Endothelial cell (in vitro differentiated cells): Measurements from ENCODE around the gene HBS1L. TPM values are rescaled to one million over a fixed set of nuclear protein-coding genes. Genes with fewer than 3 reads are reported as not detected.

Source experiments
- DNase-seq: peaks from one replicate; pipeline ENCODE4 v3.0.0; 2021; ENCODE audit warnings: low spot score
- H3K27ac Mint-ChIP-seq: one replicate; pipeline ENCODE4 v1.8.0; 2021; ENCODE audit warnings: mixed read lengths, inconsistent platforms; ENCODE audit not compliant: unreplicated experiment
- H3K27me3 Mint-ChIP-seq: one replicate; pipeline ENCODE4 v1.8.0; 2021; ENCODE audit warnings: mild to moderate bottlenecking, moderate library complexity, mixed read lengths, inconsistent platforms; ENCODE audit not compliant: unreplicated experiment
- H3K36me3 Mint-ChIP-seq: one replicate; pipeline ENCODE4 v1.8.0; 2021; ENCODE audit warnings: mild to moderate bottlenecking, low read depth, mixed read lengths, inconsistent platforms; ENCODE audit not compliant: unreplicated experiment
- H3K4me1 Mint-ChIP-seq: one replicate; pipeline ENCODE4 v1.8.0; 2021; ENCODE audit warnings: mild to moderate bottlenecking, mixed read lengths, inconsistent platforms; ENCODE audit not compliant: unreplicated experiment
- H3K4me3 Mint-ChIP-seq: one replicate; pipeline ENCODE4 v1.8.0; 2021; ENCODE audit warnings: mild to moderate bottlenecking, mixed read lengths, inconsistent platforms; ENCODE audit not compliant: unreplicated experiment
- H3K9me3 Mint-ChIP-seq: one replicate; pipeline ENCODE4 v1.8.0; 2021; ENCODE audit warnings: mixed read lengths, inconsistent platforms; ENCODE audit not compliant: unreplicated experiment
- CTCF ChIP-seq: fragments of 200-600 bp; sonication (generic); IDR thresholded peaks from one replicate; pipeline ENCODE4 v1.5.0; 2021; ENCODE audit warnings: antibody characterized with exemption; ENCODE audit not compliant: unreplicated experiment
- total RNA-seq: library from RNA; stranded (reverse); fragmentation: NEBNext Ultra II Directional; extraction: Animal tissue kit (Norgen Biotek cat#: 25700); gene quantifications from one replicate; pipeline ENCODE4 v1.2.1, GENCODE V29; 2021; ENCODE audit not compliant: unreplicated experiment

HBS1L gene
- total RNA-seq, 1 donor from 2014 or later, result 93.3 TPM

DNA sequence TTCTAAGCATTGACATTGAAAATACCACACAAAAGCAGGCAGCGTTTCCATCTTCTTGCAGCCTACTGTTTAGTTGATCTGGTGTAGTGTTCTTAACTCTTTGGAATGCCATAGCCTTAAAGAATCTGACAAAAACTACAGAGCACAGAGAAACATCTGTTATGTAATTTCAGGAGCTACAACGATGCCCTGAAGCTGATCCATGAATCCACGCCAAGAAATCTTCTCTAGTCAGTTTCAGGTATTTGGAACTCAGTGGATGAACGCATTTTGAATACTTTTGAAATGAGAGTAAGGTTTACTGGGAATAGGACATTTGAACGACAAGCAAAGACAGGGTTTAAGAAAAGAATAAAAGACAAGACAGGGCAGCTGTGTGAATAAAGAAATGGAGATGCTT, 122.5 kb downstream of the HBS1L start:
- H3K9me3 Mint-ChIP-seq, result no peaks in the 10 kb centered on the region
- no peaks in the 10 kb centered on the region for H3K27me3 Mint-ChIP-seq
- no peak overlapping the region for H3K27ac Mint-ChIP-seq
- H3K4me3 Mint-ChIP-seq, result no peak overlapping the region
- H3K36me3 Mint-ChIP-seq, result peaks cover 4% of the 10 kb centered on the region
- DNase-seq, result no peak
- H3K4me1 Mint-ChIP-seq, result peaks cover 3% of the 10 kb centered on the region
- no peak for TF ChIP-seq CTCF

GRCh38 chr6:134930463-134930862, 124.2 kb downstream of the HBS1L start:
- H3K27me3 Mint-ChIP-seq, result no peaks in the 10 kb centered on the region
- peaks cover 8% of the 10 kb centered on the region for H3K4me1 Mint-ChIP-seq
- no peaks in the 10 kb centered on the region for H3K9me3 Mint-ChIP-seq
- no peak for TF ChIP-seq CTCF
- no peak for DNase-seq
- H3K4me3 Mint-ChIP-seq, result no peak overlapping the region
- H3K36me3 Mint-ChIP-seq, result peaks cover 4% of the 10 kb centered on the region
- no peak overlapping the region for H3K27ac Mint-ChIP-seq

- Mint-ChIP-seq H3K27me3 (no peaks in the 10 kb centered on the region), H3K27ac (no peak overlapping the region), H3K4me1 (peaks cover 9% of the 10 kb centered on the region), H3K4me3 (no peak overlapping the region), H3K9me3 (no peaks in the 10 kb centered on the region), H3K36me3 (peaks cover 4% of the 10 kb centered on the region)
- no peak for TF ChIP-seq CTCF
- no peak for DNase-seq
Measured at GRCh38 chr6:134928151-134928900, 126.3 kb downstream of the HBS1L start.

DNA sequence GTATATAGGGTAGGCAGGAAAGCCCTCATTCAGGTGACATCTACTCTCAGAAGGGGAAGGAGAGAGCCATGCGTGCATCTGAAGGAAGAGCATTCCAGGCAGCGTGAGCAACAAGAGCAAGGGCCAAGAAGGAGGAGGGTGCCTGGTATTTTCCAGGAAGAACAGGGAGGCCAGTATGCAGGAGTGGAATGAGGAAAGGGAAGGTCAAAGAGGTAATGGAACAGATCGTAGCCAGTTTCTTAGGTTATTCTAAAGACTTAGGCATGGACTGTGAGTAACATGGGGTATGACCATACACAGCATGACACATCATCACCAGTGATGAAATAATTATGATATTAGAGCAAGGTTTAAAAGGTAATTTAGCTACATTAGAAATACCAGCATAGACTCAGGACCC, 128.8 kb downstream of the HBS1L start:
- H3K4me1 Mint-ChIP-seq, result peaks cover 9% of the 10 kb centered on the region
- H3K27ac Mint-ChIP-seq, result no peak overlapping the region
- H3K4me3 Mint-ChIP-seq, result no peak overlapping the region
- peaks cover 1% of the 10 kb centered on the region for H3K27me3 Mint-ChIP-seq
- peaks cover 4% of the 10 kb centered on the region for H3K36me3 Mint-ChIP-seq
- no peak for TF ChIP-seq CTCF
- no peaks in the 10 kb centered on the region for H3K9me3 Mint-ChIP-seq
- DNase-seq, result no peak

DNA sequence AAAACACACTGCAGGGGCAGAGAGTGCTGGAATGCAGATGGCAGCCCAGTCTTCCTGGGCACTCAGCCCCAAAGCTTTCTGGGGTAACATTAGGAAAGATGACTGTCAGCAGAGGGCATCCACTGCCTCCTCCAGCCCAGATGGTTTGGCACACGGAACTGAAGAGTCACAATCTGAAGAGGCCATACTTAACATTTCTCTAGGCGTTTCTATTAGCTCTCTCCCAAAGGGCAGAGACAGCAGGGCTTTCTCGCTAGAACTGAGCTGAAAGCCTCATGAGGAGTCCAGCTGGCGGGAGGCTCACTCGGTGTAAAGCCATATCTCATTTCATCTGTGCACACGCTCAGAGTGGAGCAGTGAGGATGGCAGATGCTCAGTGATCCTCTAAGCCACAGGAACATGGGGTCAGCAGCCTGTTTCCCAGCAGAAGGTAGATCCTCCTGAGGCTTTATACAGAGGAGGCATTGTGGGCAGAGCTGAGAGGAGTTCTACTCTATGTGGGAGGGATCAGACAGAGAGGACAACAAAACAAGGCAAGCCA, 132.8 kb downstream of the HBS1L start:
- Mint-ChIP-seq H3K4me3 (no peak overlapping the region), H3K27me3 (peaks cover 3% of the 10 kb centered on the region), H3K4me1 (peaks cover 6% of the 10 kb centered on the region), H3K27ac (no peak overlapping the region), H3K36me3 (no peaks in the 10 kb centered on the region), H3K9me3 (no peaks in the 10 kb centered on the region)
- no peak for TF ChIP-seq CTCF
- DNase-seq, result no peak
